ENCODE results near the gene NCK1.

The NCK1 gene

DNA sequence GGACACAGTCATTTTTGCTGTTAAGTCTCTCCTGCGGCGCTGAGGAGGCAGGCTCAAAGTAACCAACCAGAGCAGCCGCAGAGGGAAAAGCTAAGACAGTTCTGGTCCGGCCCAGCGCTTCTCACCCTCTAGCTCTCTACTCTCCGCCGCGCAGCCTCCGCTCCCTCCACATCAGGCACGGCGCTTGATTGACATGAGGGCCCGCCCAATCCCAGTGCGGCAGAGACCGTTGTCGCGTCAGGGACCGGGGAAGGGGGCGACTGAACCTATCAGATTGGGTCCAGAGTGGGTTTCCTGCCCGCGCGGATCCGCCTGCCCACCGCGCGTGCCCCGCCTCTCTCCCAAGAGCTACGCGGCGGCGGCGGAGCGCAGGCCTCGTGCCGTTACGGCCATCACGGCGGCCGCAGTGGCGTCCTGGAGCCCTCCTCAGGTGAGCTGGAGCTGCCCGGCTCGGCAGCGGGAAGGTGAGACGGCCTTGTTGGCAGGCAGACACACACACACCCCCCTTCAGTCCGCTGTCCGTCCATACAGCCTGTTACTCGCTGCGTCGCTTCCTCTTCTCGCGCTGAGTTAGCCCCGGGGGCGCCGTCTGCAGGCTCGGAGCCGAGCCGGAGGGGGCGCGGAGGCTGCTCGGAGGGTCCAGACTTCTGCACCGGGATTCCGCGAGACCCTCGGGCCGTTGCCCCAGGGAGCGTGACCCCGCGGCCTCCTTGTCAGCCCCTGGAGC lies at the start of gene NCK1:
TSS of gene NCK1 (plus strand) at position 319 of the 727 bp plus-strand sequence. CDS start 65,794 bp downstream, outside the sequence.
- DNase-seq: peak; percentile 84 to 99 (median 97)

DNA sequence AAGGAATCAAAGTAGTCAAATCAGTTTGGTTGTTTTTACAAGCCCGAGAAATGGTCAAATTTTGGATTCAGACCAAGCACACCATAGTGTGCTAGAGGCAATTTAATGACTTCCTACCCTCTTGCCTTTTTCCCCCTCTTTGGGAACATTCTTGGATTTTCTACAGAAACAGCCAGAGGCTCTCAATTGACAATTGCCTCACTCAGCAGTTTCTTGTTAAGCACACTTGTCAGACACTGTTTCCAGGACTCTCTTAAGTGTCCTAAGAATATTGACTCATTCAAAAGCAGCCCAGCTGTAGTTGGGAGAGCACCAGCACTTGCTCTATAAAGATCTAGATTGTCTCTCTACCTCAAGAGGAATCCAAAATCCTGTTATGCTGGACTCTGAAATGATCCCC lies 44.6 kb upstream of the NCK1 start:
- DNase-seq: peak in 1 of 56 donors; percentile 34

DNA sequence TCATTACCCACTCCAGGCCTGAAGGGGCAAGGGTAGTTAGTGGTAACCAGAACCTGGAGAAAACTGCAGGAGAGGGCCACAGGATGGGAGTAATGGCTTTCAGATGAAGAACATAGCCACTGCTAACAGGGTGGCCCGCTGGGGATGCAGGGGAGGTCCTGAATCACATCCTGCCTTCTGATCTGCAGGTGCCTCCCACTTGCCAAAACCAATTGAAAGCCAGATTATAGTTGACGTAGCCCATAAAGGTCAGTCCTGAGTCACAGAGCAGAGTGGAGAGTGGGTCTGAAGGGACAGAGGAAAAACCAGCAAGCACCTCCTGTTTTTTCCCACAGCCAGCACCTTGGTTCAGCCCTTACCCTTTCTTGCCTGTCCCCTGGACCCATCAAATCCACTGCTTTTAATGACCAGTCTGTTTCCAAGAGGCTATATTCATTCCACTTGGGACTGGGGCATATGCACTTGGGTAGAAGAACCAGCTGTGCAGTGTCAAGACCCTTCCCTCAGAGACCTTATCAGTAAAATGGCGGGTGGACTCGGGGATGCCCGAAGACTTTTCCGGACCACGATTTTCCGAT lies 43.7 kb upstream of the NCK1 start:
- peak in 8 of 56 donors; percentile 3 to 41 (median 26) for DNase-seq

DNA sequence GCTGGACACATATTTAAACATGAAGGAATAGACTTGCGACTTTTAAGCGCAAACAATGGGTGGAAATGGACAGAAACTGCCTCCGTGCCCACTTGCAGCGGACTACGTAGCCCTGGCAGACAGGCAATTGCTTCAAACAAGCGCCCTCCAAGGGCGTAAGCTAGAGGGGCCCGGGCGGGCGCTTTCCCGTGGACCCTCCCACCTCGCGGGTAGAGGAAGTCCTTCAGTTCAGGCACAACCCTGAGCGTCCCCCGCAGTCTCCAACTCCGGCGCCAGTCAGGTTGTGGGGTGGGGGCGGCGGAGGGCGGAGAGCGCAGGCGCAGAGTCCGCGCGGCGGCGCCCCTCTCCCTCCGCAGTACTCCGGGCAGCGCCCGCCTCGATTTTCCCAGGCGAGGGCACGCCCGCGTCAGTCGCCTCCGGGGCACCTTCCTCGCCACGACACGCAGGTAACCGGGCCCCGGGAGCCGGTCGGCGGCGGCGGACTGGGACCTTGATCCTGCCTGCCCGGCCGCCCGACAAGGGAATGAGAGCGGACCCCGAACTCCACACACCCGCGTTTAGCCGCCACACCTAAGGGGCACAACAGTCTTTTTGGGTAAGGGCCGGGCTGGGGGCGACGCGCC lies 43.1 kb upstream of the NCK1 start, which contains the start of gene SLC35G2:
TSS of gene SLC35G2 (plus strand) at position 358 of the 623 bp plus-strand sequence. CDS start 35,335 bp downstream, outside the sequence.
- DNase-seq: peak in 54 of 56 donors; percentile 4 to 75 (median 46)

DNA sequence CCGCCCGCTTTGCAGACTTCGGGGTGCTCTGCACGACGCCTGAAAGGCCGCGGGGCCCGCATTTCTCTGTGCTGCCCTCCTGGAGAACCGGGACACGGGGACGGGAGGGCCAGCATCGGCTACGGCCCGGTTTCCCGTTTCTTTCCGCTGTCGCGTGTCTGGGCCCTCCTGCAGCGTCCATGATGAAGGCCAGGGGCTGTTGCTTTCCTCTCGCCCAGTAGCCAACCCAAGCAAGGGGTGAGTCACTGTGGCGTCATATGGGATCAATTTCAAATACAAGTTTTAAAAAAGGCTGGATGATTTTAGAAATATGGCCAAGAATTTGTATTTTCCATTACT lies 42.6 kb upstream of the NCK1 start:
- peak in 16 of 56 donors; percentile 16 to 57 (median 44) for DNase-seq

DNA sequence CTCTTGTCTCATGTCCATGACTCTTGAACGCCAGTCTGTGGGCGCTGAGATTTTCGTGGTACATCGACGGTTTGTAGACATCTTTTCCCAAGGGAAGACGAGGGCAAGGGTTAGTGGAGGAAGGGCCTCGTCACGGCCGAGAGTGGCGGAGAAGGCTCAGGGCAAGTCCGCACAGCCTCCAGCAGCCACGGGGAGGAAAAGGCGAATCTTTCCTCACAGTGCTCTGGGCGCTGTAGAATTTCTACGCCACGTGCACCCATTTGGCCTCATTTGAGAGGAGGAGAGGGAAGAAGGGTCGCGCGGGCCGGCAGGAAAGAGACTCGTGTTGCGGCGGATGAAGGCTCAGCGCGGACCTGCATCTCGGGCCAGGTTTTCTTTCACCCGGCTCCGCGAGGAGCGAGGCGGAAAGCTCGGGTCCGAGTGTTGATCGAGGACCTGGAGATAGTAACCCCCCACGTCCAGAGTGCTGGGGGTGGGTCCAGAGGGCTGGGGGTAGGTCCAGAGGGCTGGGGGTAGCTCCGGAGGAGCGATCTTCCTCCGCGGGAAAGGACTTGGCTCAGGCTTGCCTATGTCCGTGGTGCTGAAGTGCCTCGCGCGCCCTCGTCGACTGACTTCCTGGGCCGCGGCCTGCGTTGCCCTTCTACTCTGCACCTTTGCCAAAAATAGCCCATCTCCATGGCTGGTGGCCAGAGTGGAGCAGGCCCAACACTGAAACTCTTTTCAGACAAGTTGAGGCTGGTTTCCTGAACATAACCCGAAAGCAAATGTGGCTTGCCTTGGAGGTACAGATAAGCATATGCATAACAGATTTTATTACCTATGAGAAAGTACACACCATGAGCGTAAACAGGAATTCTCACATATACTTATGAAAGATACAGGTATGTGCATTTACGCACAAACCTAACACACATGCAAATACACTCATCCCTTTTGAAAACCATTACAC lies 42.0 kb upstream of the NCK1 start:
- peak in 30 of 56 donors; percentile 2 to 60 (median 26) for DNase-seq

DNA sequence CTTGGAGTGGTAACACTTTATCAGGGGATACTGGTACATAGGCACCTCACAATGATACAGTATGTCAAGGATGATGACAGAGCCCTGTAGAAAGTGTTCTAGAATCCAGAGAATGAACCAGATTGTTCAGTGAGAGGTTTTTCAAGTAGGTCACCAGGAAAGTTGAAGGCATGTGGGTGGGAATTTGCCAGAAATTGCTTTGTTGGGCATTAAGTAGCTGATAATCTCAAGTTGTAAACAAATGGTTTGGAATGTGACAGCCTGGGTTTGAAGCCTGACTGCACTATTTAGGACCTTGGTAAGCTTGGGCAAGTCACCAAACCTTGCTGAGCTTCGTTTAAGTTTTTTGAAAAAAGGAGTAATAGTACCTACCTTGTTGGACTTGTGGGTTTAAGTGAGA lies 30.5 kb upstream of the NCK1 start:
- DNase-seq: no peak

DNA sequence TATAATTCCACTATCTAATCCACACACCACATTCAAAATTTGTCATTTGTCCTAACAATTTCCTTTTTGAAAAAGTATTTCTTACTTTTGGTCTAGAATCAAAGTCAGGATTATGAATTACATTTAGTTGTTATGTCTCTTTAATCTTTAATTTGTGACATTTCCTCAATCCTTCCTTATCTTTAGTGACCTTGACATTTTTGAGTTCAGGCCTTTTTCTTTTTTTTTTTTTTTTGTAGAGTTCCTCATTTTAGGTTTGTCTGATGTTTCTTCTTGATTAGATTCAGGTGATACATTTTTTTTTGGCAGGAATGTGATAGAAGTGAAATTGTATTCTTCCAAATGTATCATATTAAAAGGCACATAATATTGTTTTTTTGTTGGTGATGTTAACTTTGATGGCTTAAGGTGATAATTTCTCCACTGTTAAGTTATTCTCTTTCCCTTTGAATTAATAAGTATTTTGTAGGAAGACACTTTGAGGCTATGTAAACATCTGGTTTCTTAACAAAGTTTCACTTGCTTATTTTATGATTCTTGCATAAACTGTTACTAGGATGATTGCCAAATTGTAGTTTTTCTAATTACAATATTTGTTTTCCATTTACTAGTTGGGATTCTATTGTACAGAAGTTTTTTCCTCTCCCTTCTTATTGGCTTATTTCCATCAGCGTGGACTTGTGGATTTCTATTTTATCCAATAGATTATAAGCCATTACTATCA lies 26.8 kb upstream of the NCK1 start:
- no peak for DNase-seq

DNA sequence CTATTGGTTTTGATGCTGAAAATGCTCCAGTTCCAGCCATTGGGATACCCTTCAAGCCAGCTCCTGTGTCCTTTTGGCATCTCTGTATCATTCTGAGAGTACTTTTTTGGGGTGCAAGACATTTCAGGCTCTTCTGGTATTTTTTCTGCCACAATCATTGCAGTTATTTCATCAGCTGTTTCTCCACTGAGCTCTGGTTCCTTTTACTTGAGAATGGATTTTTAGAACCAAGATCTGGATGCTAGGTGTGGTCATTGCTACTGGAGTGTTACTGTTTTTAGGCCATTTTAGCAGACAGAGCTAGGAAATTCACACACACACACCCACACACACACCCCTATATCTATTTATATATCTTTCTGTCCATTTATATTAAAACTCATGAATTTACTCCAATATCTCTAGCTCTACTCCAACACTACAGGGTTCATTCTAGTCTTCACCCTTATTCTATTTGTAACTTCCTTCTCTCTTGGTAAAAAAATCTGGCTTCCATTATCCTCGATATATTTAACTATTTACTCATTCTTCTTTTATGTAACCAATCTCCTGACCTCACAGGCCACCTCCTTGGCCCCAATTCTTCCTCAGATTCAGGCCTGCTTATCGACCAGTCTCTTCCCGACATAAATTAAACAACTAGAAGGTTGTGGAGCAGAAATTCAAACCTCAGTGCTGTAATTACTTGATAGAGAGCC lies 26.0 kb upstream of the NCK1 start:
- DNase-seq: no peak

DNA sequence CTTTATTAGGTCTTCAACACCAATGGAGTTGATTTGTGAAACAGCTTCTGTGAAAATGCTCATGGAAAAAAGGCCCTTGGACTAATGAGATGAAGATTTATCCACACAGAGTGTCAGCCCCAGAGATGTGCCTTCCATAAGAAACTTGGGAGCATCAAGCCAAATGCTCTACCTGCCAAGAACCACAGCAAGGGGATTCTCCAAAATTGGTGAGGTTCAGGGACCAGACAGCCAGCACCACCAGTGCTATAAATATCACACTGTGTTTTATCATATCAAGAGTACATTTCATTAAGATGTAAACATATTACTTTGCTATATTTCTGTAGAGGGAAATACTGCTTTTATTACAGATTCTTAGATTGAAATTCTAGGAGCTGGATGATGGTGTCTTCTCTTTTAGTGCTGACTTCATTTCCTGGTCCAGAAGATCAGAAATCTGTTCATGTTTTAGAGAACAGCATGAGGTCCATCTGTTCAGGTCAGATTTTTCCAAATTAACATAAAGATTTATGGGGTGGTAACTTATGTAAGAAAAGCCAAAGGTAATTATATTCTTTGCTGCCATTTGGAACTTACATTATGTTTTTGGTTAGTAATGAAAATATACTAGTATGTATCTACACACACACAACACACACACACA lies 25.4 kb upstream of the NCK1 start:
- DNase-seq: no peak

DNA sequence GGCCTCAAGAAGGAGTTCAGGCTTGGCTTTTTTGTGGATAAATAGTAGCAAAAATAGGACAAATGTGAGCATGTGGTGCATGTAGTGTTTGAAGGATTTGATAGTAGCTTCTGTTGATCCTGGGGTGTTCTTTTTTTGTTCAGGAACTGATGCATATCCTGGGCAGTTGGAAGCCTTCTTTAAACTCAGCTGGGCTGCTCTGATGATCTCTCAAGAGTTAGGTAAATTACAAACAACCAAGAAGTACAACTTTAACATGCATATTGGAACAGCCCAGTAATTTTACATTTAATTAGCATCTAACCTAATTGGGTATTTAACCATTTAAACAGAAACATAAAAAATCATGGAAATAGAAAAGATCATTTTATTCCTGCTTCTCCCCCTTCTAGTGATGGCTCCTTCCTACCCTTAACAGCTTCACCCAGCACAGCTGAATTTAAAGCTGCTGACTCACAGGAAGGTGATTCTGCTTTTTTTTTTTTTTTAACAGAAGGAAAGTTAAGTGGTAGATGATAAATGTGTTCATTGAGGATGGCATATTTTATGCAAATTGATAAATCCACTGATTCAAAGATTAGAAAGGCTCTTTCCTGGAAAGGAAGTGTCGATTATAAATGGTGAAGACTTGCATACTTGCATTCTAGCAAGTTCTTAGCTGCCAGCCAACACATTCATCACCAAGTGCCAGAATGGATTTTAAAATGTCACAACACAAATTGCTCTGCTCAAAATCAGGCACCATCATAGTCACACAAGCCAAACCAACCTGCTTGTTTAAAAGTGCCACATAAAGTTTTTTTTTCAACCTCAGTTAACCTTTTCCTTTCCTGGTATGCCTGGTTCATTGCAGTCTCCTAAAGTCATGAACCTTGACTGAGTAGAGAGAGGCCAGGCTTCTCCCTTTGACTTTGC lies 23.1 kb upstream of the NCK1 start:
- no peak for DNase-seq

DNA sequence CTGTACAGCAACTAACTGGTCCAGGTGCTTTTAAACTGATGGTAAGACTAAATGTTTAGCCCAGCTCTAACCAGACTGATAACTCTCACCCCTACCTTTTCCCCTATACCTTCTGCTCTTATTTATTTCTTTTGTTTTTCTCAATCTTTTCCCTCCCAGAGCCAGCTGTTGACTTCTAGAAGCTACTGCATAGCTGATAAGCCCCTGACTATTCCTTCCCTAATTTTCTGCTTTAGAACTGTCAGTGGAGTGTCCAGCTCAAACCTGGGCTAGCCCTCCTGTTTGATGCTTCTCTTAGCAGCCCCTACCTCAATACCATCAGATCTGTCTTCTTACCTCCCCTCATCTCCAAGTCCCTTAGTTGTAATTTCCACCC lies 22.5 kb upstream of the NCK1 start:
- DNase-seq: no peak

DNA sequence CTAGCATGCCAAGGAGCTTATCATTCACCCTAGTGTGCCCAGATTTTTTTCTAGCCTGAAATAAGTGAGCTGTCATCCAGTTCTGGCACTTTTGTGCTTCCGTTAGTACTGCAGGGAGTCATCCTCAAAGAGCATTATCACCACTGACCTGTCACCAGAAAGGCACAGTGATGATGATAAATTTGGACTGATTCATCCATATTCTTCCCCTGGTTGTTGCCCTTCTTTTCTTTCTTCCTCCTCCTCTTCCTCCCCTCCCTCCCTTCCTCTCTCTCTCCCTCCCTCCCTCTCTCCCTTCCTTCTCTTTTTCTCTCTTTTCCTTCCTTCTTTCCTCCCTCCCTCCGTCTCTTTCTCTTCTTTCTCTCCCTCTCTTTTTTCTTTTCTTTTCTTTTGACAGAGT lies 21.8 kb upstream of the NCK1 start:
- DNase-seq: no peak

DNA sequence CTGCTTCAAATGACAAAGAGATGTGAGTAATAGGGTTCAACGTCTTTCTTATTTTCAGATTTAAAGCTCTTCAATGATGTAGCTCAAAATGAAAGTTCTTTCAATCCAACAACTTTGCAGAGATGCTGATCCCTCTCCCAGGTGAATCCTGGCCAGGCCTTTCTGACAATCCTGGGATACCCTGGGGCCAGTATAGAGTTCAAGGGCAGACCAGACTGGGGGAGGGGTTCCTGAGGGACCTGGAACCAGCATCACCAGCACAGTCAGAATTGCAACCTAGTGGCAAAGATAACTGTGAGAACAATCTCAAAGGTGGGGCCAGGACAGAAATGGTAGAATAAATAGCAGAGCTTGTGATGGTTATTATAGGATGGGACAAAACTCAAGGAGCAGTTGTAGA lies 19.7 kb upstream of the NCK1 start:
- DNase-seq: no peak

DNA sequence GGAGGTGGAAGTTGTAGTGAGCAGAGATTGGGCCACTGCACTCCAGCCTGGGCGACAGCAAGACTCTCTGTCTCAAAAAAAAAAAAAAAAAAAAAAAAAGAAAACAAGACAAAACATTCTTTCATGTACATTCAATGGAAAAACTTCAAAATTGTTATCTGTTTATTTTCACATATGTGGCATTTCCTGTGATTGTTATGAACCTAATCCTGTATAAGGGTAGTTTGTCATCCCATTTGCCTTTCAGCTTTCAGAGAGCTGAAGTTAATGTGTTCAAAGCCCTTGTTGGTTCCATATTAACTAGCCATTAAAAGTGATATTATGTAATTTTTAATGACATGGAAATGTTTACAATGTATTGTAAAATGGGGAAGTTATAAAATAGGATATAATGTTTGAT lies 17.3 kb upstream of the NCK1 start:
- DNase-seq: no peak

DNA sequence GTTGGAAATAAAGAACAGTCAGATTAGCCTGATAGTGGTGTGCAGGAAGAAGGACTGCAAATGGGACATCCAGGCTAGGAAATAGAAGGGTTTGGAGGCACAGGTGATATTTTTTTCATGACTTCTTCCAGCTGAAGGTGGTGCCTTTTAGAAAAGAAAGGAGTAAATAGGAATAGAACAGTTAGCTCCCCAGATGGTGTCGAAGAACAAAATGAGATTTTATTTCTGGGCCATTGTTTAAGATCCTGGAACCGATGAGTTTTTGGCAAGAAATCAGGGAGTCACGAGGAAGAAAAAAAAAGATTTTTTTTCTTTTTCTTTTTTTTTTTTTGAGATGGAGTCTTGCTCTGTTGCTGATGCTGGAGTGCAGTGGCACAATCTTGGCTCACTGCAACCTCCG lies 9.8 kb upstream of the NCK1 start:
- DNase-seq: no peak

DNA sequence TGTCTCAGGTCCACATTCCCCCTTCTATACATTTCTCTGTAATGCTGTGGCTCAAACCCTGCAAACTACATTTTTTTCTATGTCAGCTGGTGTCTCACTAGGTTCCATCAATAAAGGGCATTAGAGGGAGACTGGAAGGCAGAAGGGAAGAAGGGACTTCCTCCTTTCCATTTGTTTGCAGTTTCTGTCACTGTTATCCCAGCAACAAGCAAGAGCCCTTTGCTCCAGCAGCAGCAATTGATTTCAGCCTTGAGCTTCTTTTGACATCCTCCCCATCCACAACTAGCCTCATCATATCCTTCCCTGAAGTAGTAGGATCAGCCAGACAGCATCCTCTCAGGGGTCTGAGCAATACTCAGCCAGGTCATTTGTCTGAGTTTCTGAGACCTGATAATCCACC lies 5.3 kb upstream of the NCK1 start:
- no peak for DNase-seq

DNA sequence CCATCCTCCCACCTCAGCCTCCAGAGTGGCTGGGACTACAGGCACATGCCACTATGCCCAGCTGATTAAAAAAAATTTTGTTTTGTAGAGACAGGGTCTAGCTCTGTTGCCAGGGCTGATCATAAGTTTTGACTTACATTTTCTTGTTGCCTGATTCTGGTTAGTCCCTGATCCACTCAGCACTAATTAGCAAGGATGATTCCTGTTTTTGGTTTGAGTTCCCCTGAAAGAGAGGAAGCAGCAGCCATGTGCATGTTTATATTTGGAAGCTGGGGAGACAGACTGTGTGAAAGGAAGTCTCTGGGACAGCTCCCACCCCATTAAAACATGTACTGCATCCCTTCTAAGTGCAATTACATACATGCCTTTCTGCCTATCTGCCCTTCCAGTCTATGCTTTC lies 3.6 kb upstream of the NCK1 start:
- DNase-seq: peak in 3 of 56 donors; percentile 4 to 30 (median 10)

DNA sequence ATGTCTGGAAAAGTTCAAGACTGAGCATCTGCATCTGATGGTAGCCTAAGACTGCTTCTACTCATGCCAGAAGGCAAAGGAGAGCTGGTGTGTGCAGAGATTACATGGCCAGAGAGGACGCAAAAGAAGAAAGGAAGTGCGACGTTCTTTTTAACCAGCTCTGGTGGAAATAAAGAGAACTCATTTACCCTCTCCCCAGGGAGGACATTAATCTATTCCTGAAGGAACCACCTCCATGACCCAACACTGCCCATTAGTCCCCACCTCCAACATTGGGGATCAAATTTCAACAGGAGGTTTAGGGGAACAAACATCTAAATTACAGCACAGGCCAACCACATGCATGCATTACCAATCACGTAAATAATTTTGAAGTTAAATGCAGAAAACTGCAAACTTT lies 1.5 kb upstream of the NCK1 start:
- no peak for DNase-seq
